Measurements from ENCODE around the gene PERCC1.
A peak's percentile ranks its signal among the peaks of the same experiment; 100 is the strongest.

The PERCC1 gene

GRCh38 chr16:1454561-1454960, 23.7 kb downstream of the PERCC1 start:
- no peak for TF ChIP-seq CTCF (IDR thresholded peaks at IDR 0.05; ENCODE audit: low read depth, low read length)
- DNase-seq (ENCODE audit: low read depth in 2 of 2) = no peak
- H3K4me3 ChIP-seq (replicated peaks in 1 of 2; ENCODE audit: low read depth in 2 of 2, low read length in 2 of 2) = no peak overlapping the region

GRCh38 chr16:1455190-1456171, 24.6 kb downstream of the PERCC1 start:
- TF ChIP-seq CTCF (IDR thresholded peaks at IDR 0.05; ENCODE audit: low read depth, low read length) = no peak
- DNase-seq (ENCODE audit: low read depth in 2 of 2) = no peak
- no peak overlapping the region for H3K4me3 ChIP-seq (replicated peaks in 1 of 2; ENCODE audit: low read depth in 2 of 2, low read length in 2 of 2)

- DNase-seq (ENCODE audit: low read depth in 2 of 2) = no peak
- TF ChIP-seq CTCF (IDR thresholded peaks at IDR 0.05; ENCODE audit: low read depth, low read length) = no peak
- no peak overlapping the region for H3K4me3 ChIP-seq (replicated peaks in 1 of 2; ENCODE audit: low read depth in 2 of 2, low read length in 2 of 2)
Measured at GRCh38 chr16:1456951-1457350, 26.1 kb downstream of the PERCC1 start.

- H3K4me3 ChIP-seq (replicated peaks in 1 of 2; ENCODE audit: low read depth in 2 of 2, low read length in 2 of 2) = no peak overlapping the region
- no peak for TF ChIP-seq CTCF (IDR thresholded peaks at IDR 0.05; ENCODE audit: low read depth, low read length)
- no peak for DNase-seq (ENCODE audit: low read depth in 2 of 2)
Measured at GRCh38 chr16:1457489-1458245, 26.8 kb downstream of the PERCC1 start.

- TF ChIP-seq CTCF (IDR thresholded peaks at IDR 0.05; ENCODE audit: low read depth, low read length) = no peak
- H3K4me3 ChIP-seq (replicated peaks in 1 of 2; ENCODE audit: low read depth in 2 of 2, low read length in 2 of 2) = no peak overlapping the region
- peak in 1 of 2 donors; percentile 16 for DNase-seq (ENCODE audit: low read depth in 2 of 2)
Measured at GRCh38 chr16:1458336-1458976, 27.6 kb downstream of the PERCC1 start.

- DNase-seq (ENCODE audit: low read depth in 2 of 2) = no peak
- H3K4me3 ChIP-seq (replicated peaks in 1 of 2; ENCODE audit: low read depth in 2 of 2, low read length in 2 of 2) = no peak overlapping the region
- TF ChIP-seq CTCF (IDR thresholded peaks at IDR 0.05; ENCODE audit: low read depth, low read length) = no peak
Measured at GRCh38 chr16:1458977-1459341, 28.1 kb downstream of the PERCC1 start.
